Measurements from ENCODE around the gene OMD. TPM values are rescaled to one million over a fixed set of nuclear protein-coding genes. Genes with fewer than 3 reads are reported as not detected.

OMD gene
- total and polyA plus RNA-seq, 2 donors (not counting 1 experiment from before 2014, with no cell fraction given) = not detected

DNA sequence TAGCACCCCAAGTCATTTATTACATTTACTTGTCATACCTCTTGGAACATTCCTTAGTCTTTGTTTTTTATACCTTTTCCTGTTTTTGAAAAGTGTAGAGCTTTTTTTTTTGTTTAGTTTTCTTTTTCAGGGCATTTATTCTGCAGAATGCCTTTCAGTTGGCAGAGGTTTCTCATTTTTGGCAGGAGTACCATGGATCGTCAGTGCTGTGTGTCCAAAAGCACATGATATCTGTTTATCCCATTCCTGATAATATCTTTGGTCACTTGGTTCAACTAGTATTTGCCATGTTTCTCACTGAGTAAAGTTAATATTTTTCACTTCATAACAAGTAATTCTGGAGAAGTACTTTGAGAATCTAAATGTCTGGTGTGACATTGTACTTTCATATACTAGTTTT is 30.6 kb downstream of the OMD start:
- Mint-ChIP-seq H3K4me1 (no peaks in the 10 kb centered on the region), H3K4me3 (no peak overlapping the region), H3K27me3 (no peaks in the 10 kb centered on the region), H3K9me3 (ENCODE audit: insufficient read depth) (no peaks in the 10 kb centered on the region), H3K27ac (no peak overlapping the region)
- H3K9ac ChIP-seq (ENCODE audit: low read length) = no peak overlapping the region
- H3K4me1 ChIP-seq (ENCODE audit: control insufficient read depth in 2 of 2, insufficient read depth in 2 of 2, low read length in 2 of 2) = no peaks in the 10 kb centered on the region
- ATAC-seq (ENCODE audit: low read depth) = no peak
- POLR2A ChIA-PET = no interaction called here
- no peaks in the 10 kb centered on the region for H3K79me2 ChIP-seq (ENCODE audit: control insufficient read depth, insufficient read depth, low read length)
- DNase-seq = no peak
- intact Hi-C loops (cut with micrococcal nuclease) = no loop called here
- no peak overlapping the region for H3K4me2 ChIP-seq (replicated peaks; ENCODE audit: low read depth, low read length, poor library complexity, severe bottlenecking)
- H2AFZ ChIP-seq (ENCODE audit: insufficient read depth, low read depth, low read length, poor library complexity, severe bottlenecking) = no peak overlapping the region
- CTCF ChIA-PET = interaction anchor here (0.6 kb wide), 1 partner anchor 100 kb away, joined by 3 read pairs; no protein-coding TSS in a partner anchor
- no peak overlapping the region for H3K27ac ChIP-seq (ENCODE audit: low read length in 2 of 2)
- no peaks in the 10 kb centered on the region for H4K20me1 ChIP-seq (ENCODE audit: control insufficient read depth, insufficient read depth, low read length, poor library complexity, severe bottlenecking)
- no peaks in the 10 kb centered on the region for H3K36me3 ChIP-seq (replicated peaks in 1 of 2; ENCODE audit: control extremely low read depth in 1 of 2, control insufficient read depth in 1 of 2, extremely low read depth in 1 of 2, insufficient read depth in 2 of 2, low read length in 1 of 2)
- WGBS (ENCODE audit: insufficient coverage) = no CpG with 5 or more reads among the region's 1 CpG
- TF ChIP-seq, protein P1, sequence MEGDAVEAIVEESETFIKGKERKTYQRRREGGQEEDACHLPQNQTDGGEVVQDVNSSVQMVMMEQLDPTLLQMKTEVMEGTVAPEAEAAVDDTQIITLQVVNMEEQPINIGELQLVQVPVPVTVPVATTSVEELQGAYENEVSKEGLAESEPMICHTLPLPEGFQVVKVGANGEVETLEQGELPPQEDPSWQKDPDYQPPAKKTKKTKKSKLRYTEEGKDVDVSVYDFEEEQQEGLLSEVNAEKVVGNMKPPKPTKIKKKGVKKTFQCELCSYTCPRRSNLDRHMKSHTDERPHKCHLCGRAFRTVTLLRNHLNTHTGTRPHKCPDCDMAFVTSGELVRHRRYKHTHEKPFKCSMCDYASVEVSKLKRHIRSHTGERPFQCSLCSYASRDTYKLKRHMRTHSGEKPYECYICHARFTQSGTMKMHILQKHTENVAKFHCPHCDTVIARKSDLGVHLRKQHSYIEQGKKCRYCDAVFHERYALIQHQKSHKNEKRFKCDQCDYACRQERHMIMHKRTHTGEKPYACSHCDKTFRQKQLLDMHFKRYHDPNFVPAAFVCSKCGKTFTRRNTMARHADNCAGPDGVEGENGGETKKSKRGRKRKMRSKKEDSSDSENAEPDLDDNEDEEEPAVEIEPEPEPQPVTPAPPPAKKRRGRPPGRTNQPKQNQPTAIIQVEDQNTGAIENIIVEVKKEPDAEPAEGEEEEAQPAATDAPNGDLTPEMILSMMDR (IDR thresholded peaks at IDR 0.05) = no peak
- no peak for TF ChIP-seq EZH2 (IDR thresholded peaks at IDR 0.05; ENCODE audit: borderline replicate concordance, insufficient read depth, low read depth, low read length, poor library complexity, severe bottlenecking)
- H3K9me3 ChIP-seq (ENCODE audit: control extremely low read depth in 1 of 3, control insufficient read depth in 2 of 3, insufficient read depth in 1 of 3, low read length in 2 of 3) = no peaks in the 10 kb centered on the region
- H3K4me3 ChIP-seq (ENCODE audit: control extremely low read depth in 1 of 5, extremely low read depth in 1 of 5, insufficient read depth in 1 of 5, low read depth in 2 of 5, low read length in 4 of 5) = no peak overlapping the region
- H3K27me3 ChIP-seq (replicated peaks in 1 of 4; ENCODE audit: control extremely low read depth in 1 of 4, control insufficient read depth in 3 of 4, insufficient read depth in 4 of 4, low read length in 3 of 4) = no peaks in the 10 kb centered on the region

DNA sequence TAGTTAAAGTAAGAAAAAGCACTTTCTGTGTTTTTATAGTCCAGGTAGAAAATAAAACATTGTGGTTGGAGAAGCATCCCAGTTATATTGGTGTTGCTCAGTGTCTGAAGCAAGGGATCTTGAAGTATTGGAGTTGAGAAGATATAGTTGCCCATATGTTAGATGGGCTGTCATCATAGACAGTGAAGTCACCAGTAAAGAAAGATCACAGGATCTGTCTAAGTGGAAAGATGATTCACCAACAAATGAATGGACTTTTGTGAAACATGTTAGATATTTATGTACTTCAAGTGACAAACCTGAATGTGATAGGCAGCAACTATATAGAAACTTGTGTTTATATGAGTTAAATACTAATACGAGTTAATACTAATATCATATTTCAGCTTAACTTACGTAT is 31.6 kb downstream of the OMD start:
- Histone ChIP-seq H3K9ac (ENCODE audit: low read length) (no peak overlapping the region), H4K20me1 (ENCODE audit: control insufficient read depth, insufficient read depth, low read length, poor library complexity, severe bottlenecking) (no peaks in the 10 kb centered on the region), H3K9me3 (ENCODE audit: control extremely low read depth in 1 of 3, control insufficient read depth in 2 of 3, insufficient read depth in 1 of 3, low read length in 2 of 3) (no peaks in the 10 kb centered on the region), H3K27ac (ENCODE audit: low read length in 2 of 2) (no peak overlapping the region), H3K4me3 (ENCODE audit: control extremely low read depth in 1 of 5, extremely low read depth in 1 of 5, insufficient read depth in 1 of 5, low read depth in 2 of 5, low read length in 4 of 5) (no peak overlapping the region), H3K4me2 (replicated peaks; ENCODE audit: low read depth, low read length, poor library complexity, severe bottlenecking) (no peak overlapping the region), H3K27me3 (replicated peaks in 1 of 4; ENCODE audit: control extremely low read depth in 1 of 4, control insufficient read depth in 3 of 4, insufficient read depth in 4 of 4, low read length in 3 of 4) (no peaks in the 10 kb centered on the region), H3K4me1 (ENCODE audit: control insufficient read depth in 2 of 2, insufficient read depth in 2 of 2, low read length in 2 of 2) (no peaks in the 10 kb centered on the region), H2AFZ (ENCODE audit: insufficient read depth, low read depth, low read length, poor library complexity, severe bottlenecking) (no peak overlapping the region), H3K36me3 (replicated peaks in 1 of 2; ENCODE audit: control extremely low read depth in 1 of 2, control insufficient read depth in 1 of 2, extremely low read depth in 1 of 2, insufficient read depth in 2 of 2, low read length in 1 of 2) (no peaks in the 10 kb centered on the region), H3K79me2 (ENCODE audit: control insufficient read depth, insufficient read depth, low read length) (no peaks in the 10 kb centered on the region)
- WGBS (ENCODE audit: insufficient coverage) = no CpG with 5 or more reads among the region's 2 CpGs
- H3K27me3 Mint-ChIP-seq = no peaks in the 10 kb centered on the region
- intact Hi-C loops (cut with micrococcal nuclease) = no loop called here
- no peak for ATAC-seq (ENCODE audit: low read depth)
- CTCF ChIA-PET = no interaction called here
- no peak for TF ChIP-seq EZH2 (IDR thresholded peaks at IDR 0.05; ENCODE audit: borderline replicate concordance, insufficient read depth, low read depth, low read length, poor library complexity, severe bottlenecking)
- TF ChIP-seq, protein P1 (IDR thresholded peaks at IDR 0.05) = no peak
- H3K4me3 Mint-ChIP-seq = no peak overlapping the region
- POLR2A ChIA-PET = no interaction called here
- no peaks in the 10 kb centered on the region for H3K4me1 Mint-ChIP-seq
- no peak overlapping the region for H3K27ac Mint-ChIP-seq
- DNase-seq = no peak
- H3K9me3 Mint-ChIP-seq (ENCODE audit: insufficient read depth) = no peaks in the 10 kb centered on the region
